H1 (cell line): Measurements from ENCODE around the gene EXT2. TPM values are rescaled to one million over a fixed set of nuclear protein-coding genes. Genes with fewer than 3 reads are reported as not detected.

Source experiments
- CTCF ChIA-PET: fragments of 300-600 bp; sonication (Branson Sonifier 250); formaldehyde crosslinking; loops from one replicate; lab custom pipeline; 2021; ENCODE audit not compliant: partially characterized antibody; lab: Charles Lee
- POLR2A ChIA-PET: fragments of 300-600 bp; sonication (Branson Sonifier 250); formaldehyde crosslinking; loops from one replicate; lab custom pipeline; 2021; ENCODE audit warnings: inconsistent platforms; ENCODE audit not compliant: partially characterized antibody; lab: Charles Lee
- DNase-seq, 2 experiments: peaks; one replicate each; pipeline versions ENCODE4 v3.0.0 to v3.0.0-alpha.2; 2010 to 2022; ENCODE audit warnings: low spot score in 2 of 2, low read depth in 1 of 2, mixed read lengths in 1 of 2
- FAIRE-seq: peaks from 2 replicates; lab custom pipeline; 2011; peaks lifted over from hg19 to GRCh38; lab: Jason Lieb, UNC
- H2AFZ ChIP-seq: 2 replicates; pipeline ENCODE4 v1.8.1; 2012; ENCODE audit warnings: low read length, inconsistent platforms
- H2AK5ac ChIP-seq: 2 replicates; pipeline ENCODE4 v1.6.1; 2013; ENCODE audit warnings: low read depth, low read length
- H2BK120ac ChIP-seq: replicated peaks from 2 replicates; pipeline ENCODE3; 2013; ENCODE audit warnings: low read depth, low read length, inconsistent platforms
- H2BK12ac ChIP-seq: 2 replicates; pipeline ENCODE4 v1.6.1; 2013; ENCODE audit warnings: low read depth, low read length
- H2BK15ac ChIP-seq: 2 replicates; pipeline ENCODE4 v1.6.1; 2013; ENCODE audit warnings: low read length
- H2BK20ac ChIP-seq: 2 replicates; pipeline ENCODE4 v1.6.1; 2013; ENCODE audit warnings: low read length
- H2BK5ac ChIP-seq: 2 replicates; pipeline ENCODE4 v1.6.1; 2013; ENCODE audit warnings: low read depth, low read length
- H3K14ac ChIP-seq: 2 replicates; pipeline ENCODE4 v1.6.1; 2013; ENCODE audit warnings: inconsistent platforms; ENCODE audit not compliant: insufficient read length
- H3K18ac ChIP-seq: 2 replicates; pipeline ENCODE4 v1.6.1; 2013; ENCODE audit warnings: low read length; ENCODE audit errors: extremely low read depth
- H3K23ac ChIP-seq: 2 replicates; pipeline ENCODE4 v1.6.1; 2013; ENCODE audit warnings: inconsistent platforms; ENCODE audit not compliant: insufficient read length
- H3K23me2 ChIP-seq: 2 replicates; pipeline ENCODE4 v1.6.1; 2013; ENCODE audit warnings: low read depth, low read length
- H3K27ac ChIP-seq: 2 replicates; pipeline ENCODE4 v1.6.1; 2011; ENCODE audit warnings: low read depth, low read length, inconsistent platforms
- H3K27me3 ChIP-seq, 4 experiments: replicated peaks in 1 of 4; 1 replicate in 1 of 4; 2 replicates in 3 of 4; pipeline versions ENCODE4 v1.6.1 to v1.8.1; 2011 to 2013; ENCODE audit warnings: low read length in 3 of 4, mild to moderate bottlenecking in 3 of 4, inconsistent platforms in 2 of 4, mixed read lengths in 2 of 4, moderate library complexity in 1 of 4; ENCODE audit not compliant: control insufficient read depth in 3 of 4, insufficient read depth in 3 of 4; ENCODE audit errors: extremely low read depth in 1 of 4
- H3K36me3 ChIP-seq, 4 experiments: 2 replicates each; pipeline versions ENCODE4 v1.6.1 to v1.8.1; 2011 to 2013; ENCODE audit warnings: mild to moderate bottlenecking in 4 of 4, low read length in 3 of 4, moderate library complexity in 2 of 4, control low read depth in 1 of 4, inconsistent platforms in 1 of 4; ENCODE audit not compliant: insufficient read depth in 4 of 4, control insufficient read depth in 2 of 4
- H3K4ac ChIP-seq: replicated peaks from 2 replicates; pipeline ENCODE3; 2013; ENCODE audit warnings: low read length, low read depth, mixed read lengths, inconsistent platforms; ENCODE audit not compliant: insufficient read length
- H3K4me1 ChIP-seq, 4 experiments: replicated peaks in 1 of 4; 1 replicate in 1 of 4; 2 replicates in 3 of 4; pipeline versions ENCODE4 v1.6.1 to v1.8.1; 2011 to 2013; ENCODE audit warnings: low read length in 3 of 4, inconsistent platforms in 2 of 4, mixed read lengths in 1 of 4; ENCODE audit not compliant: insufficient read depth in 4 of 4, control insufficient read depth in 3 of 4
- H3K4me2 ChIP-seq, 2 experiments: 2 replicates each; pipeline versions ENCODE4 v1.6.1 to v1.8.1; 2011 to 2013; ENCODE audit warnings: low read depth in 2 of 2, low read length in 2 of 2, control low read depth in 1 of 2, inconsistent platforms in 1 of 2, mild to moderate bottlenecking in 1 of 2; ENCODE audit not compliant: insufficient read depth in 1 of 2
- H3K4me3 ChIP-seq, 4 experiments: fragments of 200-600, 300-600 bp in 1 of 4; sonication (generic), shearing (Covaris generic), sonication (Bioruptor Twin) in 1 of 4; 2 replicates each; pipeline versions ENCODE4 v1.5.1 to v1.8.1; 2011 to 2016; ENCODE audit warnings: low read length in 4 of 4, low read depth in 3 of 4, control low read depth in 2 of 4, inconsistent platforms in 2 of 4, mild to moderate bottlenecking in 2 of 4, mixed read lengths in 1 of 4, moderate library complexity in 1 of 4; ENCODE audit not compliant: insufficient read depth in 2 of 4; ENCODE audit errors: extremely low read depth in 1 of 4
- H3K56ac ChIP-seq: replicated peaks from 2 replicates; pipeline ENCODE3; 2013; ENCODE audit warnings: low read depth, mild to moderate bottlenecking, mixed read lengths, low read length, inconsistent platforms; ENCODE audit not compliant: insufficient read length
- H3K79me1 ChIP-seq: 2 replicates; pipeline ENCODE4 v1.6.1; 2013; ENCODE audit warnings: low read depth, low read length, control low read depth
- H3K79me2 ChIP-seq, 2 experiments: 2 replicates each; pipeline versions ENCODE4 v1.6.1 to v1.8.1; 2012 to 2013; ENCODE audit warnings: low read length in 2 of 2, mild to moderate bottlenecking in 2 of 2, inconsistent platforms in 1 of 2; ENCODE audit not compliant: insufficient read depth in 2 of 2, control insufficient read depth in 1 of 2
- H3K9ac ChIP-seq, 4 experiments: replicated peaks in 1 of 4; 1 replicate in 1 of 4; 2 replicates in 3 of 4; pipeline versions ENCODE4 v1.6.1 to v1.8.1; 2011 to 2013; ENCODE audit warnings: low read depth in 3 of 4, low read length in 3 of 4, control low read depth in 2 of 4, mild to moderate bottlenecking in 2 of 4, moderate library complexity in 2 of 4, inconsistent platforms in 1 of 4; ENCODE audit errors: extremely low read depth in 1 of 4
- H3K9me3 ChIP-seq, 2 experiments: 2 replicates each; pipeline versions ENCODE4 v1.6.1 to v1.8.1; 2012 to 2013; ENCODE audit warnings: mild to moderate bottlenecking in 2 of 2, moderate library complexity in 2 of 2, control low read depth in 1 of 2, inconsistent platforms in 1 of 2, low read depth in 1 of 2, low read length in 1 of 2, mixed read lengths in 1 of 2; ENCODE audit not compliant: insufficient read depth in 2 of 2
- H4K20me1 ChIP-seq, 2 experiments: replicated peaks in 1 of 2; 2 replicates each; pipeline versions ENCODE3 to v1.8.1; 2011 to 2013; ENCODE audit warnings: inconsistent platforms in 2 of 2, low read length in 2 of 2, mild to moderate bottlenecking in 1 of 2; ENCODE audit not compliant: insufficient read depth in 2 of 2, control insufficient read depth in 1 of 2
- H4K5ac ChIP-seq: 2 replicates; pipeline ENCODE4 v1.6.1; 2013; ENCODE audit warnings: low read length, low read depth, mixed read lengths, inconsistent platforms; ENCODE audit not compliant: insufficient read length
- H4K8ac ChIP-seq: 2 replicates; pipeline ENCODE4 v1.8.0; 2013; ENCODE audit warnings: mild to moderate bottlenecking, moderate library complexity, low read length, inconsistent platforms; ENCODE audit not compliant: insufficient read depth; ENCODE audit errors: extremely low read depth
- H4K91ac ChIP-seq: replicated peaks from 2 replicates; pipeline ENCODE3; 2013; ENCODE audit warnings: low read length, mixed read lengths, inconsistent platforms; ENCODE audit not compliant: insufficient read length
- CBX5 ChIP-seq: fragments of 300-800, 300-1000 bp; sonication (generic); IDR thresholded peaks from 2 replicates; pipeline ENCODE4 v1.7.1; 2016; ENCODE audit warnings: antibody characterized with exemption, low read length, low read depth
- CHD1 ChIP-seq: IDR thresholded peaks from 2 replicates; pipeline ENCODE4 v1.6.1; 2012; ENCODE audit warnings: low read depth, low read length, improper control_type of control experiment
- CTBP2 ChIP-seq: IDR thresholded peaks from 2 replicates; pipeline ENCODE4 v1.7.0; 2011; ENCODE audit warnings: borderline replicate concordance, mild to moderate bottlenecking, moderate library complexity, mixed read lengths, low read length; ENCODE audit not compliant: insufficient read depth, insufficient read length
- GABPA ChIP-seq: IDR thresholded peaks from 2 replicates; pipeline ENCODE4 v1.6.1; 2011; ENCODE audit warnings: mild to moderate bottlenecking, low read length, moderate library complexity, borderline replicate concordance; ENCODE audit not compliant: insufficient read depth
- HDAC2 ChIP-seq, 2 experiments: fragments of 300-600 bp in 1 of 2; sonication (generic) in 1 of 2; IDR thresholded peaks; 2 replicates each; pipeline ENCODE4 v1.6.1; 2011 to 2012; ENCODE audit warnings: low read depth in 2 of 2, low read length in 2 of 2, mild to moderate bottlenecking in 2 of 2, moderate library complexity in 2 of 2, borderline replicate concordance in 1 of 2, inconsistent platforms in 1 of 2
- HDAC6 ChIP-seq: IDR thresholded peaks from one replicate; pipeline ENCODE4 v1.7.1; 2012; ENCODE audit warnings: low read depth, mild to moderate bottlenecking, inconsistent platforms, low read length, moderate library complexity
- JUN ChIP-seq: IDR thresholded peaks from 2 replicates; pipeline ENCODE4 v1.6.1; 2011; ENCODE audit warnings: low read depth, mild to moderate bottlenecking, improper control_type of control experiment, low read length
- JUND ChIP-seq: IDR thresholded peaks from 2 replicates; pipeline ENCODE4 v1.6.1; 2011; ENCODE audit warnings: mild to moderate bottlenecking, improper control_type of control experiment, low read length
- NRF1 ChIP-seq: IDR thresholded peaks from 2 replicates; pipeline ENCODE4 v1.6.1; 2011; ENCODE audit warnings: mild to moderate bottlenecking, low read depth, low read length, improper control_type of control experiment
- POLR2AphosphoS5 ChIP-seq: IDR thresholded peaks from 2 replicates; pipeline ENCODE4 v1.6.1; 2011; ENCODE audit warnings: low read depth, low read length
- RBBP5 ChIP-seq: IDR thresholded peaks from 2 replicates; pipeline ENCODE4 v1.7.1; 2012; ENCODE audit warnings: low read depth, mild to moderate bottlenecking, inconsistent platforms, low read length, moderate library complexity, borderline replicate concordance
- SIN3A ChIP-seq, 2 experiments: IDR thresholded peaks in 1 of 2; conservative IDR thresholded peaks in 1 of 2; 2 replicates each; pipeline ENCODE4 v1.6.1; 2011 to 2012; ENCODE audit warnings: low read length in 2 of 2, improper control_type of control experiment in 1 of 2, low read depth in 1 of 2, mild to moderate bottlenecking in 1 of 2
- SP4 ChIP-seq: IDR thresholded peaks from 2 replicates; pipeline ENCODE4 v1.6.1; 2012; ENCODE audit warnings: low read length, inconsistent platforms
- TEAD4 ChIP-seq: IDR thresholded peaks from 2 replicates; pipeline ENCODE4 v1.6.1; 2012; ENCODE audit warnings: low read depth, low read length, inconsistent platforms, mixed read lengths
- WGBS, 2 experiments: shearing (Covaris generic) in 1 of 2; methylation state at CpG; one replicate each; pipeline versions ENCODE4 v1.1.6 to v1.1.7; 2013 to 2015; ENCODE audit warnings: low lambda C conversion rate in 2 of 2, mixed read lengths in 2 of 2, inconsistent platforms in 1 of 2, low coverage in 1 of 2, missing lambda C conversion rate in 1 of 2; ENCODE audit not compliant: insufficient replicate concordance in 2 of 2, insufficient coverage in 1 of 2, insufficient read length in 1 of 2; ENCODE audit errors: extremely low coverage in 1 of 2, missing lambda C conversion rate in 1 of 2; 5-methylcytosine and 5-hydroxymethylcytosine counted together
- polyA plus RNA-seq, 7 experiments: library from polyadenylated mRNA; depleted of rRNA in 3 of 7; stranded (reverse) in 5 of 7; unstranded in 2 of 7; fragments of >200 nt in 5 of 7; fragments of 200-250 nt in 2 of 7; gene quantifications; 1 replicate in 5 of 7; 2 replicates in 1 of 7; 4 replicates in 1 of 7; pipeline versions ENCODE4 v1.2.1 to v1.2.3, GENCODE V29; 2011 to 2013; ENCODE audit warnings: missing spikeins in 2 of 7, mixed read lengths in 2 of 7
- total RNA-seq: library from RNA; stranded (reverse); fragmentation: NEBNext Ultra II Directional; extraction: Animal tissue kit (Norgen Biotek cat#: 25700); gene quantifications from 2 replicates; pipeline ENCODE4 v1.2.1, GENCODE V29; 2021

Gene EXT2
- total and polyA plus RNA-seq, 2 of the 8 experiments (the other 6 are each of a cell fraction or from before 2014, with no cell fraction given) = 29.8 to 42.8 TPM

DNA sequence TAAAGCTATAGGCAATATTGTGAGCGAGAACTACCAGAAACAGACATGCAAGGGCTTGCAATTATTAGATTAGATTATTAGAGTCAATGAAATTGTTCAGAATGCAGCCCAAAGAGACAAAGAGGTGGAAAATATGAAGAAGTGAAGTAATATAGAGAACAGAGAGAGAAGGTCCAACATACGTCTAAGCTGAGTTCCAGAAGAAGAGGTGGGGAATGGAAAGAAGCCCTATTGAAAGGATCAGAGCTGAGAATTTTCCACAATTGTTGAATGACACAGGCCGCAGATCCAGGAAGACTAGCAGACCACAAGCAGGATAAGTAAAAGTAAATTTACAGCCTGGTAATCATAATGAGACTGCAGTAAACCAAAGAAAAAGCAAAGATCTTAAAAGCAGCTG, 93.2 kb downstream of the EXT2 start:
- H3K14ac ChIP-seq = no peak overlapping the region
- no peaks in the 10 kb centered on the region for H4K20me1 ChIP-seq
- no peak overlapping the region for H2BK5ac ChIP-seq
- no peak overlapping the region for H3K4me2 ChIP-seq
- no peak overlapping the region for H3K4me3 ChIP-seq
- H3K56ac ChIP-seq = no peak overlapping the region
- H3K79me2 ChIP-seq = no peaks in the 10 kb centered on the region
- no peak overlapping the region for H4K5ac ChIP-seq
- H3K9ac ChIP-seq = no peak overlapping the region
- no peak for FAIRE-seq
- H2BK15ac ChIP-seq = no peak overlapping the region
- H3K27ac ChIP-seq = no peak overlapping the region
- H2BK120ac ChIP-seq = no peak overlapping the region
- DNase-seq = no peak
- H3K9me3 ChIP-seq = peaks cover 10 to 14% of the 10 kb centered on the region in 2 experiments
- no peak overlapping the region for H3K23ac ChIP-seq
- H4K91ac ChIP-seq = no peak overlapping the region
- WGBS, 2 experiments = 89% methylated on average over 3 of the region's 3 CpGs; no CpG with 5 or more reads in 1 of the 2 experiments
- no peak overlapping the region for H3K18ac ChIP-seq
- no peaks in the 10 kb centered on the region for H3K79me1 ChIP-seq
- H2AFZ ChIP-seq = no peak overlapping the region
- H2BK20ac ChIP-seq = no peak overlapping the region
- no peak overlapping the region for H2BK12ac ChIP-seq
- H3K23me2 ChIP-seq = no peaks in the 10 kb centered on the region
- no peak overlapping the region for H3K4ac ChIP-seq
- peaks cover 0 to 13% (median 8%) of the 10 kb centered on the region in 4 experiments; a peak in 3 of 7 replicates for H3K4me1 ChIP-seq
- no peaks in the 10 kb centered on the region for H3K27me3 ChIP-seq
- H2AK5ac ChIP-seq = no peak overlapping the region
- ChIA-PET CTCF (interaction anchor here (0.7 to 1.5 kb wide), 3 partner anchors 11 to 62 kb away, joined by 3 read pairs; no protein-coding TSS in a partner anchor), POLR2A (interaction anchor here (0.7 kb wide), 1 partner anchor 567 kb away, joined by 3 read pairs; no protein-coding TSS in a partner anchor)
- peaks cover 0 to 2% (median 0%) of the 10 kb centered on the region in 4 experiments; a peak in 2 of 8 replicates for H3K36me3 ChIP-seq
- no peak overlapping the region for H4K8ac ChIP-seq
- TF ChIP-seq HDAC6 = no peak
- no peak for TF ChIP-seq SIN3A (conservative IDR thresholded peaks at IDR 0.05 in 1 of 2, IDR thresholded peaks at IDR 0.05 in 1 of 2; ENCODE audit: low read depth in 1 of 2, low read length in 2 of 2)
- no peak for TF ChIP-seq TEAD4
- no peak for TF ChIP-seq CBX5
- no peak for TF ChIP-seq JUND
- no peak for TF ChIP-seq CHD1
- TF ChIP-seq SP4 = no peak
- no peak for TF ChIP-seq POLR2AphosphoS5
- no peak for TF ChIP-seq HDAC2 (IDR thresholded peaks at IDR 0.05; ENCODE audit: borderline replicate concordance in 1 of 2, low read depth in 2 of 2, low read length in 2 of 2)
- TF ChIP-seq CTBP2 = no peak
- TF ChIP-seq RBBP5 = no peak
- no peak for TF ChIP-seq GABPA
- TF ChIP-seq JUN = no peak
- no peak for TF ChIP-seq NRF1
